Skeletal muscle tissue (tissue), 4 donors: ENCODE data around the gene UTP18. TPM values are rescaled to one million over a fixed set of nuclear protein-coding genes. Genes with fewer than 3 reads are reported as not detected.
"Not testable (repeated sequence)": the region's sequence is repeated elsewhere in the genome, so short reads cannot be mapped to it uniquely, and the experiment has no call there.

Experiments
- H3K27ac ChIP-seq: one replicate; pipeline ENCODE4 v1.7.0; 2013; ENCODE audit warnings: mild to moderate bottlenecking, low read depth, low read length, inconsistent platforms
- H3K27me3 ChIP-seq, 3 donors: one replicate each; pipeline ENCODE4 v1.7.0; 2013; ENCODE audit warnings: low read length in 3 of 3; ENCODE audit not compliant: control insufficient read depth in 3 of 3, insufficient read depth in 3 of 3
- H3K36me3 ChIP-seq, 3 donors: one replicate each; pipeline ENCODE4 v1.7.0; 2013; ENCODE audit warnings: low read length in 3 of 3; ENCODE audit not compliant: control insufficient read depth in 3 of 3, insufficient read depth in 3 of 3
- H3K4me1 ChIP-seq, 3 donors: one replicate each; pipeline ENCODE4 v1.7.0; 2013; ENCODE audit warnings: low read length in 3 of 3, mild to moderate bottlenecking in 3 of 3; ENCODE audit not compliant: control insufficient read depth in 3 of 3, insufficient read depth in 3 of 3
- H3K4me3 ChIP-seq, 3 donors: one replicate each; pipeline ENCODE4 v1.7.0; 2013; ENCODE audit warnings: low read length in 3 of 3
- H3K9ac ChIP-seq, 3 donors: one replicate each; pipeline ENCODE4 v1.7.0; 2013; ENCODE audit warnings: low read length in 3 of 3, mild to moderate bottlenecking in 3 of 3, moderate library complexity in 2 of 3, low read depth in 1 of 3
- H3K9me3 ChIP-seq, 3 donors: one replicate each; pipeline ENCODE4 v1.7.0; 2013; ENCODE audit warnings: low read length in 3 of 3; ENCODE audit not compliant: control insufficient read depth in 3 of 3
- total RNA-seq: library from RNA; depleted of rRNA; stranded (reverse); fragments of >200 nt; gene quantifications from one replicate; pipeline ENCODE4 v1.2.3, GENCODE V29; 2014
- donor health status: Osteomylitis.

The UTP18 gene
- total RNA-seq, 1 donor from 2014 or later = 24.0 TPM

- H3K9me3 ChIP-seq = no peaks in the 10 kb centered on the region
- no peak overlapping the region for H3K27ac ChIP-seq
- no peak overlapping the region for H3K4me3 ChIP-seq
- no peak overlapping the region for H3K9ac ChIP-seq
- no peaks in the 10 kb centered on the region for H3K36me3 ChIP-seq
- H3K4me1 ChIP-seq = no peaks in the 10 kb centered on the region
- H3K27me3 ChIP-seq = no peaks in the 10 kb centered on the region
Measured at GRCh38 chr17:51325471-51325870, 65.1 kb downstream of the UTP18 start.

- H3K4me3 ChIP-seq, H3K9ac ChIP-seq, H3K27ac ChIP-seq, H3K4me1 ChIP-seq, H3K9me3 ChIP-seq, H3K36me3 ChIP-seq, H3K27me3 ChIP-seq: not testable (repeated sequence)
Measured at GRCh38 chr17:51330861-51331503, 70.6 kb downstream of the UTP18 start.

DNA sequence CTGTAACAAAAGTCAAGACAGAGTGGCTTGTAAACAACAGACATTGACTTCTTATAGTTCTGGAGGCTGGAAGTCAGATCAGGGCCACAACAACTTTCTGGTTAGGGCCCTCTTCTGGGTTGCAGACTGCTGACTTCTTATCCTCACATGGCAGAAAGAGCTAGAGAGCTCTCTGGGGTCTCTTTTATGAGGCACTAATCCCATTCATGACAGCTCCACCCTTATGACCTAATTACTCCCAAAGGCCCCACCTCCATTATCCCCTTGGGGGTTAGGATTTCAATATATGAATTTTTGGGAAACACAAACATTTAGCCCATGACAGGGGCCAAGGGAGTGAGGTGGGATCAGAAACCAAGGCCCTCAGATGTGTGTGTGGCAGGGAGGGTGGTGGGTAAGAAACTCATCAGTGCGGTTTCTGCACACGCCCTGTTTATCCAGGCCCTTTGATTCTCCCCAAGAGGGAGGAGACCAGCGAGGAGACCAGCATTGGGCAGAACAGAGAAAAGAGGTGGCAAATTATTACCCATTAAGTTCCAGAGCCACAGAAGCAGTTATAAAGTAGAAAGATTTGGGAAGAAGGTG, 74.8 kb downstream of the UTP18 start:
- no peaks in the 10 kb centered on the region for H3K4me1 ChIP-seq
- no peaks in the 10 kb centered on the region for H3K27me3 ChIP-seq
- no peak overlapping the region for H3K4me3 ChIP-seq
- H3K9ac ChIP-seq = no peak overlapping the region
- no peak overlapping the region for H3K27ac ChIP-seq
- H3K9me3 ChIP-seq = no peaks in the 10 kb centered on the region
- no peaks in the 10 kb centered on the region for H3K36me3 ChIP-seq

DNA sequence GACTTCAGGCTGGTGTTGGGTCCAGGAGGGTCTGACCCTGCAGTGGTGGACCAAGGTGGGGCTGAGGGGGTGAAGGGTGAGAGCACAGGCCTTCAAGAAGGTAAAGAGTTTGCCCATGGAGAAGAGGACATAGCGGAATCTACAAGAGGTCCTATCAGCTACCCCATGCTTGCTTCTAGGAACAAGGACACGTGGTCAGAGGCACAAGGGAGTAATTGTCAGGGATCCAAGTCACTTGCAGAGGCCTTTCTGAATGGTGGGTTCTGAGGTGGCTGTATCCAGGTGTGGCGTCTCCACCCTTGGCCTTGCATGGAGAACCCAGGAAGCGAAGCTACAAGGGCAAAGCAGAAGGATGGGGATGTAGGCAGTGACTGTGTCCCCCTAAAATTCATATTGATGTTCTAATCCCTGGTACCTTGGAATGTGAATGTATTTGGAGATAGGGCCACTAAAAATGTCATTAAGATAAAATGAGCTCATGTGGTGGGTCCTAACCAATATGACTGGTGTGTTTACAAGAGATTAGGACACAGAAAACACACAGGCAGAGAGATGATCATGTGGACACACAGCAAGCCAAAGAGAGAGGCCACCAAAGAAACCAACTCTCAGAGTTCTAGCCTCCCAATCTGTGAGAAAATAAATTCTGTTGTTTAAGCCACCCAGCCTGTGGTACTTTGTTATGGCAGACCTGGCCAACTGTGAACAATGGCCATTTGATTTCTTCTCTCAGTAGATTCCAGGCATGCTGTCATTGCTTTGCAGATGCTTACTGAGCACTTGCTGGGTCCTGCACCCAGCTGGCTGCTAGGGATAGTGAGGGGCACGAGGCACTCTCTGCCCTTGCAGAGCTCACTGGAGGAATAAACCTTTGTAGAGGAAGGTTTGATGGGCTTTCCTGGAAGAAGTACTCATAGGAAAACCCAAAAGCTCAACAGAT, 75.8 kb downstream of the UTP18 start:
- no peak overlapping the region for H3K4me3 ChIP-seq
- no peaks in the 10 kb centered on the region for H3K4me1 ChIP-seq
- H3K27ac ChIP-seq = no peak overlapping the region
- no peaks in the 10 kb centered on the region for H3K27me3 ChIP-seq
- H3K9ac ChIP-seq = no peak overlapping the region
- no peaks in the 10 kb centered on the region for H3K9me3 ChIP-seq
- H3K36me3 ChIP-seq = no peaks in the 10 kb centered on the region

DNA sequence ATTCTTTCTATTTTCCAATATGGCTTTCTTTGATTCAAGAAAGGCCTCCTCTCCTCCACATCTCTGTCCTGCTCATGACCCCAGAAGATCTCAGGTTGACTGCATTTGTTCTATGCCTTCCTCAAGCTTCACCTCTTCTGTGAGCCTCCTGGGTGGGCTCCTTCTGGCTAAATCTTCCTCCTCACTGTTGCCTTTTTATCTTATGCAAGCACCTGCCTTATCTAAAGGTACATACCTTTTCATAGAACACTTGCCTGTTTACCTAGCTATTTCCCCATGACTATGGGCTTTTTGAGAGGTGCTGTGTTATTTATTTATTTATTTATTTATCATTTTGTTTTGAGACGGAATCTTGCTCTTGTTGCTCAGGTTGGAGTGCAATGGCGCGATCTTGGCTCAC, 81.1 kb downstream of the UTP18 start:
- no peaks in the 10 kb centered on the region for H3K27me3 ChIP-seq
- H3K4me3 ChIP-seq = no peak overlapping the region
- no peaks in the 10 kb centered on the region for H3K36me3 ChIP-seq
- H3K4me1 ChIP-seq = no peaks in the 10 kb centered on the region
- H3K9ac ChIP-seq = no peak overlapping the region
- no peaks in the 10 kb centered on the region for H3K9me3 ChIP-seq
- H3K27ac ChIP-seq = no peak overlapping the region

GRCh38 chr17:51342257-51342656, 81.9 kb downstream of the UTP18 start:
- no peaks in the 10 kb centered on the region for H3K4me1 ChIP-seq
- H3K4me3 ChIP-seq = no peak overlapping the region
- H3K36me3 ChIP-seq = no peaks in the 10 kb centered on the region
- no peak overlapping the region for H3K9ac ChIP-seq
- peaks cover 0 to 3% (median 0%) of the 10 kb centered on the region in 3 donors for H3K27me3 ChIP-seq
- H3K9me3 ChIP-seq = no peaks in the 10 kb centered on the region
- H3K27ac ChIP-seq = no peak overlapping the region

GRCh38 chr17:51344532-51344931, 84.2 kb downstream of the UTP18 start:
- Histone ChIP-seq H3K27ac (no peak overlapping the region), H3K27me3 (peaks cover 0 to 5% (median 0%) of the 10 kb centered on the region in 3 donors), H3K4me1 (no peaks in the 10 kb centered on the region), H3K9me3 (no peaks in the 10 kb centered on the region), H3K4me3 (no peak overlapping the region), H3K36me3 (no peaks in the 10 kb centered on the region), H3K9ac (no peak overlapping the region)

DNA sequence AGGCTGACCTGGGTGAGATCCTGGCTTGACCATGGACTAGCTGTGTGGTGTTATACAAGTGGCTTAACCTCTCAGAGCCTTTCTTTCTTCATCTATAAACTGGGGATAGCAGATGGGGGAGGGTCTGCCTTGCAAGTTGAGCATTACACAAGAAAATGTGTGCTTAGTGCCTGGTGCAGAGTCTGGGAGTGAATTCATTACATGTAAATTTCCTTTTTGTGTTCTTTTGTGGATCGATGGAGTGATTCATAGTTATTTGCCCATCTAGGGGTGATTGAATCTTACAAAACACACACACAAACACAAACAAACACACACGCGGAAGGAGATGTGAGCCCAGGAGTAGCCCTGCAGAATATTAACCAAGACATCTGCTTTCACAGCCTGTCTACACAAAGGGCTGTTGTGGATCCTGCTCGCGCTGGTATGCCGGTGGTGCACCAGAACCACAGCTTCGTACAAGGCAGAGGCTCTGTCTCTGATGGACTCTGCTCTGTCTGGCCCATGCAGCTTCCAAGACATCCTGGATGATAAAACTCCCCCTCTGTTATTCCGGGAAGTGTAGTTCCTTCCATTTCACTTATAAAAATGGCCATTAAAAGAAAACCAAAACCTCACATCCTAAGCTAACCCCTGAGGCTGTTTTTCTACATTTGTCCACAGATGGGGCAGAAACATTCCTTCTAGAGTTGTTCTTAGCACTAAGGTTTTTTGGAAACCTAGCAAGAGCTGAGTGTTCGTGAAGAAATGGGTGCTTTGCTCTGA, 86.1 kb downstream of the UTP18 start:
- no peak overlapping the region for H3K27ac ChIP-seq
- H3K9ac ChIP-seq = no peak overlapping the region

More for the DNA sequence above, 86.1 kb downstream of the UTP18 start:
- H3K4me3 ChIP-seq = no peak overlapping the region
- no peaks in the 10 kb centered on the region for H3K9me3 ChIP-seq
- H3K27me3 ChIP-seq = peaks cover 0 to 5% (median 0%) of the 10 kb centered on the region in 3 donors
- H3K36me3 ChIP-seq = no peaks in the 10 kb centered on the region
- H3K4me1 ChIP-seq = no peaks in the 10 kb centered on the region
